HepG2 (cell line): ENCODE results near the gene MEG3. TPM values are rescaled to one million over a fixed set of nuclear protein-coding genes. Genes with fewer than 3 reads are reported as not detected.

Source experiments
- ATAC-seq: fragments of 200-7000 bp; cut with Tn5 transposase; 3 replicates; pipeline ENCODE4 v1.9.1; 2020; ENCODE audit warnings: mild to moderate bottlenecking, moderate library complexity
- BruUV-seq: library from RNA; stranded (reverse); fragments of 400-500 nt; replicated peaks from 2 replicates; lab custom pipeline; 2021; lab: Mats Ljungman, UMichigan
- CTCF ChIA-PET: fragments of 300-600 bp; formaldehyde crosslinking; extraction: SDS; loops from one replicate; lab custom pipeline; 2021; ENCODE audit warnings: low total read pairs, inconsistent platforms, low intra/inter-chr PET ratio; lab: Yijun Ruan, JAX
- POLR2A ChIA-PET: fragments of 350-600 bp; sonication (Branson Sonifier 250); formaldehyde crosslinking; loops from one replicate; lab custom pipeline; 2020; ENCODE audit warnings: antibody characterized with exemption, inconsistent platforms; lab: Yijun Ruan, JAX
- DNase-seq: peaks from one replicate; pipeline ENCODE4 v3.0.0-alpha.2; 2015; ENCODE audit warnings: low spot score
- FAIRE-seq: peaks from 3 replicates; lab custom pipeline; 2011; peaks lifted over from hg19 to GRCh38; lab: Jason Lieb, UNC
- H2AFZ ChIP-seq: one replicate; pipeline ENCODE4 v1.6.1; 2011; ENCODE audit warnings: low read length, inconsistent platforms
- H3K27ac ChIP-seq: fragments of 300-600 bp; 3 replicates; pipeline ENCODE4 v1.8.0; 2011; ENCODE audit warnings: mixed run types, mild to moderate bottlenecking, mixed read lengths, low read length, inconsistent platforms; ENCODE audit not compliant: insufficient read depth; ENCODE audit errors: extremely low read length
- H3K27me3 ChIP-seq, 2 experiments: fragments of 200-600 bp in 1 of 2; 2 replicates in 1 of 2; 3 replicates in 1 of 2; pipeline versions ENCODE4 v1.6.0 to v1.8.0; 2011; ENCODE audit warnings: low read length in 2 of 2, mild to moderate bottlenecking in 2 of 2, moderate library complexity in 2 of 2, inconsistent platforms in 1 of 2; ENCODE audit not compliant: insufficient read depth in 2 of 2, control insufficient read depth in 1 of 2
- H3K36me3 ChIP-seq, 2 experiments: fragments of 200-600 bp in 1 of 2; replicated peaks in 1 of 2; 2 replicates in 1 of 2; 3 replicates in 1 of 2; pipeline versions ENCODE4 v1.5.1 to v1.8.0; 2011; ENCODE audit warnings: low read length in 2 of 2, inconsistent platforms in 1 of 2; ENCODE audit not compliant: insufficient read depth in 2 of 2, control insufficient read depth in 1 of 2
- H3K4me1 ChIP-seq: 2 replicates; pipeline ENCODE4 v1.5.1; 2012; ENCODE audit warnings: low read length, inconsistent platforms; ENCODE audit not compliant: insufficient read depth
- H3K4me2 ChIP-seq: 2 replicates; pipeline ENCODE4 v1.6.0; 2011; ENCODE audit warnings: low read depth, low read length, inconsistent platforms
- H3K4me3 ChIP-seq, 3 experiments: fragments of 200-600 bp in 1 of 3; sonication (generic), shearing (Covaris generic) in 1 of 3; replicated peaks in 1 of 3; 2 replicates each; pipeline ENCODE4 v1.5.1; 2011 to 2016; ENCODE audit warnings: low read length in 3 of 3, inconsistent platforms in 2 of 3, low read depth in 2 of 3, mild to moderate bottlenecking in 2 of 3, control low read depth in 1 of 3, mixed read lengths in 1 of 3; ENCODE audit not compliant: insufficient read depth in 1 of 3
- H3K79me2 ChIP-seq: one replicate; pipeline ENCODE4 v1.6.1; 2011; ENCODE audit warnings: low read length, inconsistent platforms; ENCODE audit not compliant: insufficient read depth
- H3K9ac ChIP-seq: 2 replicates; pipeline ENCODE4 v1.6.0; 2011; ENCODE audit warnings: mild to moderate bottlenecking, low read depth, low read length, inconsistent platforms; ENCODE audit not compliant: insufficient read depth
- H3K9me3 ChIP-seq: 2 replicates; pipeline ENCODE4 v1.5.1; 2012; ENCODE audit warnings: mild to moderate bottlenecking, low read length
- H4K20me1 ChIP-seq: 2 replicates; pipeline ENCODE4 v1.6.0; 2011; ENCODE audit warnings: inconsistent platforms, mild to moderate bottlenecking, low read length, moderate library complexity; ENCODE audit not compliant: insufficient read depth
- ADNP ChIP-seq: sonication (generic); formaldehyde crosslinking; IDR thresholded peaks from 2 replicates; pipeline ENCODE4 v1.4.0; 2020; ENCODE audit warnings: missing genetic modification reagents
- NCOA5 ChIP-seq: sonication (generic); formaldehyde crosslinking; IDR thresholded peaks from 2 replicates; pipeline ENCODE4 v1.4.0; 2020; ENCODE audit warnings: missing genetic modification reagents
- PCBP1 ChIP-seq: fragments of 200-400 bp; formaldehyde crosslinking; IDR thresholded peaks from 2 replicates; pipeline ENCODE4 v1.6.1; 2017; ENCODE audit warnings: mild to moderate bottlenecking, low read depth, low read length, borderline replicate concordance
- WGBS: methylation state at CpG from one replicate; pipeline ENCODE4 v1.1.6; 2017; ENCODE audit warnings: low lambda C conversion rate; 5-methylcytosine and 5-hydroxymethylcytosine counted together
- in situ Hi-C: cut with HindIII; loops from 2 replicates; pipeline ENCODE4 v1.10.0; 2017; ENCODE audit warnings: low pct_unique_long_range_greater_than_20kb; ENCODE audit not compliant: extremely low pct_ligation_motif_present
- intact Hi-C: fragments of 100-400 bp; cut with micrococcal nuclease; formaldehyde crosslinking; loops from one replicate; pipeline ENCODE4 v1.10.0; 2022; ENCODE audit not compliant: unreplicated experiment
- polyA plus RNA-seq, 8 experiments: library from polyadenylated mRNA; depleted of rRNA in 3 of 8; stranded (reverse) in 7 of 8; unstranded in 1 of 8; fragments of >200 nt; fragmentation: Illumina TruSeq in 4 of 8; extraction: Trizol in 4 of 8; gene quantifications; 2 replicates each; pipeline versions ENCODE4 v1.2.1 to v1.2.3, GENCODE V29; 2011 to 2016; ENCODE audit warnings: low read depth in 4 of 8, missing spikeins in 1 of 8, mixed read lengths in 1 of 8; ENCODE audit not compliant: insufficient read depth in 1 of 8
- total RNA-seq, 5 experiments: library from RNA; depleted of rRNA; stranded (reverse); fragments of >200 nt; fragmentation: Illumina TruSeq; extraction: Trizol; gene quantifications; 2 replicates each; pipeline ENCODE4 v1.2.3, GENCODE V29; 2016; ENCODE audit warnings: low read depth in 1 of 5
- TF ChIP-seq, protein P1 (sequence below): conservative IDR thresholded peaks from 2 replicates; pipeline ENCODE4 v1.6.1; 2018; ENCODE audit warnings: missing genetic modification reagents
- TF ChIP-seq, protein P2 (sequence below), 2 experiments: fragments of 450-650 bp in 1 of 2; sonication (generic) in 1 of 2; formaldehyde crosslinking in 1 of 2; IDR thresholded peaks; 2 replicates each; pipeline versions ENCODE4 v1.6.1 to v1.8.0; 2016 to 2022; ENCODE audit warnings: antibody characterized with exemption in 1 of 2, mild to moderate bottlenecking in 1 of 2, missing genetic modification reagents in 1 of 2

MEG3 gene
- total and polyA plus RNA-seq, 2 of the 13 experiments (the other 11 are each of a cell fraction or from before 2014, with no cell fraction given), result 0.17 TPM; not detected in 1

DNA sequence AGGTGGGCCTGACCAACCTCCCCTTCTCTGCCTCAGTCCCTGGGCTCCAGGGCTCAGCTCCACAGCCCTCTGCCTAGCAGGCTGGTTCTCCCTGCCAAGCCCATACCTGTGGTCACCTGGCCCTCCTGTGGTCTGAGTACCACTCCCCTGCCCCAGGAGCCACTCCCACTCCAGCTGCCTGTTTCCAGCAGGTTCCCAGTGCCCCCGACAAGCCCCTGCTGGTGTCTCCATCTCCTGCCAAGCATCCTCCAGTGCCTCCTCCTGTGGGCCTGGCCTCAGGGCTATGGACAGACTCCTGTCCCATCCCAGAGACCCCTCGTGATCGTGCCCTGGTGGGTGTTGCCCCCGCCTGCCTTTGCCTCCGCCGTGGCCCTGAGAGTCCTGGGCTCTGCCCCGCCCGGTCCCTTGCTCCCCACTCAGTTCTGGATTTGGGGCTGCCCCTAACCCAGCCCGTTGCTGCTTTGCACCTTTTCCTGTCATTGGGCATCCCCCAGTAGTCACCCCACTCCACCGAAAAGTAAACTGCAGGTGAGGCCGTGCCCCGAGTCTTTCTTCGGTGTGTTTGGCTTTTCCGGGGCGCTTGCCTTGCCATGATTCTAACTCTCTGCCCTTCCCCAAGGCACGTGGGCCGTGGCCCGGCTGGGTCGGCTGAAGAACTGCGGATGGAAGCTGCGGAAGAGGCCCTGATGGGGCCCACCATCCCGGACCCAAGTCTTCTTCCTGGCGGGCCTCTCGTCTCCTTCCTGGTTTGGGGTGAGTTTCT lies 9.8 kb downstream of the MEG3 start:
- peaks cover 58% of the 10 kb centered on the region for H3K4me1 ChIP-seq
- no peak overlapping the region for H2AFZ ChIP-seq
- no peak overlapping the region for H3K4me2 ChIP-seq
- no peaks in the 10 kb centered on the region for H3K79me2 ChIP-seq
- in situ Hi-C loops, result no loop called here
- CTCF ChIA-PET, result no interaction called here
- no peak for DNase-seq
- no peak overlapping the region for H3K27ac ChIP-seq
- TF ChIP-seq, protein P1, sequence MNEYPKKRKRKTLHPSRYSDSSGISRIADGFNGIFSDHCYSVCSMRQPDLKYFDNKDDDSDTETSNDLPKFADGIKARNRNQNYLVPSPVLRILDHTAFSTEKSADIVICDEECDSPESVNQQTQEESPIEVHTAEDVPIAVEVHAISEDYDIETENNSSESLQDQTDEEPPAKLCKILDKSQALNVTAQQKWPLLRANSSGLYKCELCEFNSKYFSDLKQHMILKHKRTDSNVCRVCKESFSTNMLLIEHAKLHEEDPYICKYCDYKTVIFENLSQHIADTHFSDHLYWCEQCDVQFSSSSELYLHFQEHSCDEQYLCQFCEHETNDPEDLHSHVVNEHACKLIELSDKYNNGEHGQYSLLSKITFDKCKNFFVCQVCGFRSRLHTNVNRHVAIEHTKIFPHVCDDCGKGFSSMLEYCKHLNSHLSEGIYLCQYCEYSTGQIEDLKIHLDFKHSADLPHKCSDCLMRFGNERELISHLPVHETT, result no peak
- H3K36me3 ChIP-seq, result no peaks in the 10 kb centered on the region
- POLR2A ChIA-PET, result interaction anchor here (1.2 kb wide), 1 partner anchor 14 kb away, joined by 3 read pairs; no protein-coding TSS in a partner anchor
- FAIRE-seq, result no peak
- no peaks in the 10 kb centered on the region for H3K9me3 ChIP-seq
- no peak overlapping the region for H3K9ac ChIP-seq
- no TSS peak for BruUV-seq
- intact Hi-C loops, result no loop called here
- WGBS, result 87% methylated on average over 24 of the region's 24 CpGs
- no peak overlapping the region for H3K4me3 ChIP-seq
- no peak for ATAC-seq
- H3K27me3 ChIP-seq, result no peaks in the 10 kb centered on the region
- no peaks in the 10 kb centered on the region for H4K20me1 ChIP-seq

DNA sequence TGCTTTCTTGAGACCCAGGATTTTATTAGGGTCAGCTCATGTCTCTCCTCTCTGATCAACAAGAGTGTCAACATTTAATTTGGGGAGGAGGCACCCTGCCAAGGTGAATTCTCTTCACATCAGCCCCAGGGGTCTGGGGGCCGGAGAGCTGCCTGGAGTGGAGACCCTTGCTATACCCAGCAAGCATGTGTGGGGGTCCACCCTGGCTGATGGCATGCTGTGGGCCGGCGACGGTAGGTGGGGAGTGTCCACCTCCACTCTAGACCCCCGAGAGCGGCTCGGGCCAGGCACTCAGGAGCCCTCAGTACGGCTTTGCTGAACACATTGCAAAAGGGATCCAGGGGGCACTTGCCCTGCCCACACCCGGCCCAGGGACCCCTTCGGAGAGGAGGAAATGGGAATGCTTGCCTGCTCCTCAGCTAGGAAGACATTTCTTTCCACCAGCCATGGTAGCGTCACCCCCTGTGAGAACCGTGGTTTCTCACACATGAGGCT lies 10.4 kb downstream of the MEG3 start:
- no peaks in the 10 kb centered on the region for H3K9me3 ChIP-seq
- H2AFZ ChIP-seq, result no peak overlapping the region
- ChIA-PET CTCF (no interaction called here), POLR2A (interaction anchor here (0.6 kb wide), 1 partner anchor 63 kb away, joined by 3 read pairs; no protein-coding TSS in a partner anchor)
- DNase-seq (no peak), FAIRE-seq (no peak), ATAC-seq (no peak)
- no peaks in the 10 kb centered on the region for H4K20me1 ChIP-seq
- H3K27ac ChIP-seq, result no peak overlapping the region
- intact Hi-C loops (no loop called here), in situ Hi-C loops (no loop called here)
- peaks cover 61% of the 10 kb centered on the region for H3K4me1 ChIP-seq
- H3K9ac ChIP-seq, result no peak overlapping the region
- H3K4me3 ChIP-seq, result no peak overlapping the region
- BruUV-seq, result no TSS peak
- no peaks in the 10 kb centered on the region for H3K79me2 ChIP-seq
- no peaks in the 10 kb centered on the region for H3K27me3 ChIP-seq
- H3K36me3 ChIP-seq, result no peaks in the 10 kb centered on the region
- 78% methylated on average over 3 of the region's 12 CpGs for WGBS
- H3K4me2 ChIP-seq, result no peak overlapping the region
- TF ChIP-seq ADNP (CRISPR knock-in tag) (no peak), PCBP1 (no peak), NCOA5 (CRISPR knock-in tag) (no peak)
- TF ChIP-seq, protein P2, sequence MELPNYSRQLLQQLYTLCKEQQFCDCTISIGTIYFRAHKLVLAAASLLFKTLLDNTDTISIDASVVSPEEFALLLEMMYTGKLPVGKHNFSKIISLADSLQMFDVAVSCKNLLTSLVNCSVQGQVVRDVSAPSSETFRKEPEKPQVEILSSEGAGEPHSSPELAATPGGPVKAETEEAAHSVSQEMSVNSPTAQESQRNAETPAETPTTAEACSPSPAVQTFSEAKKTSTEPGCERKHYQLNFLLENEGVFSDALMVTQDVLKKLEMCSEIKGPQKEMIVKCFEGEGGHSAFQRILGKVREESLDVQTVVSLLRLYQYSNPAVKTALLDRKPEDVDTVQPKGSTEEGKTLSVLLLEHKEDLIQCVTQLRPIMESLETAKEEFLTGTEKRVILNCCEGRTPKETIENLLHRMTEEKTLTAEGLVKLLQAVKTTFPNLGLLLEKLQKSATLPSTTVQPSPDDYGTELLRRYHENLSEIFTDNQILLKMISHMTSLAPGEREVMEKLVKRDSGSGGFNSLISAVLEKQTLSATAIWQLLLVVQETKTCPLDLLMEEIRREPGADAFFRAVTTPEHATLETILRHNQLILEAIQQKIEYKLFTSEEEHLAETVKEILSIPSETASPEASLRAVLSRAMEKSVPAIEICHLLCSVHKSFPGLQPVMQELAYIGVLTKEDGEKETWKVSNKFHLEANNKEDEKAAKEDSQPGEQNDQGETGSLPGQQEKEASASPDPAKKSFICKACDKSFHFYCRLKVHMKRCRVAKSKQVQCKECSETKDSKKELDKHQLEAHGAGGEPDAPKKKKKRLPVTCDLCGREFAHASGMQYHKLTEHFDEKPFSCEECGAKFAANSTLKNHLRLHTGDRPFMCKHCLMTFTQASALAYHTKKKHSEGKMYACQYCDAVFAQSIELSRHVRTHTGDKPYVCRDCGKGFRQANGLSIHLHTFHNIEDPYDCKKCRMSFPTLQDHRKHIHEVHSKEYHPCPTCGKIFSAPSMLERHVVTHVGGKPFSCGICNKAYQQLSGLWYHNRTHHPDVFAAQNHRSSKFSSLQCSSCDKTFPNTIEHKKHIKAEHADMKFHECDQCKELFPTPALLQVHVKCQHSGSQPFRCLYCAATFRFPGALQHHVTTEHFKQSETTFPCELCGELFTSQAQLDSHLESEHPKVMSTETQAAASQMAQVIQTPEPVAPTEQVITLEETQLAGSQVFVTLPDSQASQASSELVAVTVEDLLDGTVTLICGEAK (IDR thresholded peaks at IDR 0.05), result no peak
- TF ChIP-seq, protein P2 (CRISPR knock-in tag; IDR thresholded peaks at IDR 0.05), result no peak
